T-helper 1 cell treated with Interleukin-12 subunit alpha and Interleukin-12 subunit beta and Interleukin-4 antibody, amounts not matched to agents 30 ng/mL and 1 ng/mL, for 36 hours (primary cell): ENCODE results near the gene MTURN. TPM values are rescaled to one million over a fixed set of nuclear protein-coding genes. Genes with fewer than 3 reads are reported as not detected.

ENCODE experiments used
- intact Hi-C: fragments of 100-400 bp; cut with micrococcal nuclease; formaldehyde crosslinking; loops from one replicate; pipeline ENCODE4 v1.15.1; 2024
- total RNA-seq: library from RNA; stranded (reverse); gene quantifications from 2 replicates; pipeline ENCODE4 v1.2.3, GENCODE V29; 2022

The MTURN gene
- total RNA-seq, 1 donor from 2014 or later: 1.1 TPM

- intact Hi-C loops: loop anchor here (1.0 to 10.0 kb wide), 5 partner anchors 13 to 369 kb away; partner anchors contain the start of gene GGCT
Observed at GRCh38 chr7:30135301-30136116, 723 bp downstream of the MTURN start.

GRCh38 chr7:30136117-30136731 is 1.4 kb downstream of the MTURN start:
- intact Hi-C loops: loop anchor here (10.0 kb wide), 1 partner anchor 309 kb away; no protein-coding TSS in a partner anchor

- intact Hi-C loops: loop anchor here (10.0 kb wide), 1 partner anchor 308 kb away; no protein-coding TSS in a partner anchor
Observed at GRCh38 chr7:30136743-30137485, 2.1 kb downstream of the MTURN start.

DNA sequence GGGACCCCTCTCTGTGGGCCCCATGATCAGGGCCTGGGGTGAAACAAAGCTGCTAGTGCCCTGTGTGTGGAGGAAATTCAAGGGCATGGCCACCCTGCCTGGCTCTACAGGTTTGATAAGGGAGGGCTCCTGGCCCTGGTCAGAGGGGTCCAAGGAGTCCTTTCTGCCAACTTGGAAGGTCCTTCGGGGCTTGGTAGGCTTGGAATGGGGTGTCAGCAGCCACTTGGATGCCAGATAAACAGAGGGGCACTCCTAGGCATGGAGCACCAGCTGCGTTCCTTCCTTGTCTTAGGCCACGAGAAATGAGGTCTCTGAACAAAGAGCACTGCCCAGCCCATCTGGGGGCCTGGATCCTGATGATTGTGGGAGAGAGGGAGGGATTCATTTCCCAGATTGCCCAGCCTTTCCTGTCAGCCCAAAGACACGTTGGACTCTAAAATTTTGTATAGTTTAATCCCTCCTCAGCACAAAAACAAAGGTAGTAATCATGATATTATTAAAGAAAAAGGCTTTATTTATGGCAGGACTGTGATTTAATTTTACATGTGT is 5.1 kb downstream of the MTURN start:
- intact Hi-C loops: loop anchor here (10.0 kb wide), 1 partner anchor 305 kb away; no protein-coding TSS in a partner anchor

DNA sequence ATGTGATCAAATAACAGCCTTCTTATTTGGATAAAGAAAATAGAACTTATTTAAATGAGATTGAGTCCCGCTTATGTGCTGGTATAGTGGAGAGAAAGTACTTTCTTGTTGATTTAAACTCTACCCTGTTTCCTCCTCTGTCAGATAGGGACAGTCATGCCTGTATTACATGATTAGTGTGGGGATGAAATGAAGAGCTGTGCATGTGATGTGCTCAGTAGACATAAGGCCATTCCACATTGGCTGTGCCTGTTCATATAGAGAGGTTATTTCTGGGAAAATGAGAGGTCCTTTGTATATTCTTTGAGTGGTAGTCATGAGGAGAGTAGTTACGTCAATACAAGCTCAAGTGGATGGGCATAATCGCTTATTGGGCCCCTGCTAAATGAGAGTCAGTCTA is 5.7 kb downstream of the MTURN start:
- intact Hi-C loops: no loop called here

DNA sequence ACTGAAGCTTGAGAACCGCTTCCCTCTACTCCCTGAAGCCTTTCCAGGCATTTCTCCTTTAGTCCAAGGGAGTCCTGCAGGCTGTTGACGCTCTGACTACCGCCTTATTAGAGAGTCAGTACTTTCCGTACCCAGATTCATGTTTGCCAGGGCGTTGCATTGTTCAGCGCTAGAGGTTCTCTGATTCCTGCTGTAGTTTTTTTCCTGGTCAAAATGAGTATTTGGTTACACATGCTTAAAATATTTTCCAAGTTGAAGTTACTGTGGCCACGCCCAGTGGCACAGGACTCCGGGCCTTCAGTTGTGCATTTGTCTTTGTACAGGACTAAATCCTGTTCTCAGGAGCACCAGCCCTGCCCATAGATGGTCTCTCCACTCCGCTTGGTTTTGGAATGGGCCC is 7.9 kb downstream of the MTURN start:
- intact Hi-C loops: no loop called here

GRCh38 chr7:30143748-30144251 is 9.0 kb downstream of the MTURN start:
- intact Hi-C loops: no loop called here

DNA sequence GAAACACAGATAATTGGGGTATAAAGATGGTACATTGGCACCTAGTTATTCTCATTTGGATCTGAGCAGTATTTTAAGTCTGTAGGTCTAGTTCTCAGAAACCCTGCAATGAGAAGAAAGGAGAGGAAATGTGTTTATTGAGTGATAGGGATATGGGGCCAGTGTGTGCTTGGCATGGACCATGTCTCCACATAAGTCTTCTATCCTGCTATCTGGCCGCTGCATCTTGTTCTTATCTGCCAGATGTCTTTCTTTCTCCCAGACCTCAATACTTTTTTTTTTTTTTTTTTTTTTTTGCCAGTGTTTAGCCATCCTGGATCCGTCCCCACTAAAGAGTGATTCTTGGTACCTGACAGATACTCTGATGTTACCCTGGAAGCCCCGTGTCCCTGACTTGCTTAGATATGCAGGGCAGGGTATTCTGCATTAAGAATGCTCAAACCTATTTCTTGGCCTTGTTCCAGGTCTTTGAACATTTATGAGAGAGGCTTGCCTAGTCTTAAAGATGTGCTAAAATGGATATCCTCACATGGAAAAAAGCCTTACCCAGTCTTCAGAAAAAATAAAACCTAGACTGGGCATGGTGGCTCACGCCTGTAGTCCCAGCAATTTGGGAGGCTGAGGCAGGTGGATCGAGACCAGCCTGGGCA is 10.0 kb downstream of the MTURN start:
- intact Hi-C loops: no loop called here

- intact Hi-C loops: no loop called here
Observed at GRCh38 chr7:30145426-30145970, 10.7 kb downstream of the MTURN start.

DNA sequence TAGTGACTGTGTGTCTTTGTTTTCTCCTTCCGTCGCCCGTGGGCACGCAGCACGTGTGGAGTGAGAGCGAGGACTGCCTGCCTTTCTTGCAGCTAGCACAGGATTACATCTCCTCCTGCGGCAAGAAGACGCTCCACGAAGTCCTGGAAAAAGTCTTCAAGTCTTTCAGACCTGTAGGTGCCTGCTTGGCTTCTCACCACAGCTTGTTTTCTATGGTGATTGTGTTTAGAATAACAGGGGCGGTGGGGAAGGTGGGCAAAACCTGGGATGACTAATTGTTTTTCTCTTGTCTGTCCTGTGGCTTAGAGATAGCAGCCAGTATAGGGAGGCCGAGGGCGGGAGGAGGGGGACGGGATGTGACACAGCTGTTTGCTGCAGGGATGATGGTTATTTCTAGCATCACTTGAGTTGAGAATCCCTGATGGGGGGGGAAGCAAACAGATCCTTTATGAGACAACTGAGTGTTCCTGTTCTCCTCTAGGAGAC is 11.4 kb downstream of the MTURN start:
- intact Hi-C loops: no loop called here

DNA sequence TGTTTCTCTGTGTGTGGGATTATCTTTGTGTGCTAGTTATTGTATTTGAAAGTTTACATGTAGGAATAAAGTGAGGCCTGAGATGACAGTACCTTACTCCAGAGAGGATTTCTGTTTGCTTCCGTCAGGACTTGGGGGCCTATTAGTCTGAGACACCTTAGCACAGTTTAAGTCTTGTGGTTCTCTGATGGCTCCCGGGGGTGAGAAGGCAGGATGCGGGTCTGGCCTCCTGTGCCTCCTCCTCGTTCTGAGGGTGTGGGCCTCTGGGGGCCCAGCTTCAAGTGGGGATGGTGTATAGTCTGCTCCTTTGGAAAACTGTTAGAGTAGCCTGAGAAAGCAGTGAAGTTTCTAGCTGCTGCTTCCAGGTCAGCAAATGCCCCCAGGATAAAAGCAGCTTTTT is 12.4 kb downstream of the MTURN start:
- intact Hi-C loops: no loop called here

- intact Hi-C loops: loop anchor here (2.0 kb wide), 1 partner anchor 13 kb away; the partner anchor contains the start of gene MTURN
Observed at GRCh38 chr7:30147785-30148184, 13.0 kb downstream of the MTURN start.

DNA sequence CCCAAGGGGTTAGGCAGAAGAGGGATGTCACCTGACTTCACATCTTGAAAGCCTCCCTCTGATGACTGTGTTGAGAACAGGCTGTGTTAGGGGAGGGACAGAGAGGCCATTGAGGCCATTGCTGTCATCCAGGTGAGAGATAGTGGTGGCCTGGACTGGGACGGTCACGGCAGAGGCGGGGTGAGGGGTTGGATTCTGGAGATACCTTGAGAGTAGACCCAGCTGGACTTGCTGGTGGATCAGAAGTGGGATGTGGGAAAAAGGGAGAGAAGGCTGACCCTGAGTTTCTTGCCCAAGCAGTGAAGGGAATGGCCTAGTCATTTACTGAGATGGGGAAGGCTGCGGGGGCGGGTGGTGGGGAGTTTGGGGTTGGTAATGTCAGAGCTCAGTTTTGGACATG is 13.6 kb downstream of the MTURN start:
- intact Hi-C loops: loop anchor here (2.0 kb wide), 1 partner anchor 14 kb away; the partner anchor contains the start of gene MTURN

- intact Hi-C loops: loop anchor here (2.0 kb wide), 1 partner anchor 14 kb away; the partner anchor contains the start of gene MTURN
Observed at GRCh38 chr7:30148951-30149459, 14.2 kb downstream of the MTURN start.

- intact Hi-C loops: loop anchor here (2.0 kb wide), 1 partner anchor 15 kb away; the partner anchor contains the start of gene MTURN
Observed at GRCh38 chr7:30149640-30150272, 15.0 kb downstream of the MTURN start.

GRCh38 chr7:30150711-30151110 is 15.9 kb downstream of the MTURN start:
- intact Hi-C loops: no loop called here

DNA sequence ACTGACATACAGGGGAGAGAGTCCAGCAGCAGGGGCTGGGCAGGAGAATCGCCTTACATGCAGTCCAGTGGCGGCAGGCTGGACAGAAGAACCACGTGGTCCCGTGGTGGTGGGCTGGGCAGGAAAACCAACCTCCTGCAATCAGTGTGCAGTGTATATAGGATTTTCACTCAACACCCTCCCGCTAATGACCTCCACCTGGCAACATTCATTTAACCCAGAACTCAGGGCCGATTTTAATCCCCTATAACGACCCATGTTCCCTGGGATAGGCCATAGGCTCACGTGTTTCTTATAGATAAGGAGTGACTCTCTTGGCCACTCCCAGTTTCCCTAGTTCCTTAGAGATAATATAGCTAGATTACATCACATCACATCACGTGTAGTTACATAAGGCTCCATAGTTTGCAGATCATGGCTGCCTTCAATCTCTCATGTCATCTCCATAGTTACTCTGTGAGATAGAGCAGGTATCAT is 19.4 kb downstream of the MTURN start:
- intact Hi-C loops: no loop called here

DNA sequence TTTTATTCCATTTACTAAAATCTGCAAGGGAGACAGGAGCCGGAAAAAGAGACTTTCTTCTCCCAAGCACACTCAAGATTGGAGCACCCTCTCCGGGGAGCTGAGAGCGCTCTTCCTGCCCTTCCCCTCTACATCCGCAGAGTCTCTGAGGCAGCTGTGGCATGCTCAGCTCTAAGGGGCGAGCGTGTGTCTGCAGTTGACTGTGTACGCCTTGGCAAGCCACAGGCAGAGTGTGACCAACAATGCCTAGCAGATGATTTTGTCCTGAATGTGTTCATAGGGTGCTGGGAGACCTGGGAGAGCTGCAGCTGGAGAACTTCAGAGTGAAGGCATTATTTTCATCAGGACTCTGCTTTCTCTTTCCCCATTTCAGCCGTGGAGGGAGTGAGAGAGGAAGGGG is 20.7 kb downstream of the MTURN start:
- intact Hi-C loops: no loop called here

DNA sequence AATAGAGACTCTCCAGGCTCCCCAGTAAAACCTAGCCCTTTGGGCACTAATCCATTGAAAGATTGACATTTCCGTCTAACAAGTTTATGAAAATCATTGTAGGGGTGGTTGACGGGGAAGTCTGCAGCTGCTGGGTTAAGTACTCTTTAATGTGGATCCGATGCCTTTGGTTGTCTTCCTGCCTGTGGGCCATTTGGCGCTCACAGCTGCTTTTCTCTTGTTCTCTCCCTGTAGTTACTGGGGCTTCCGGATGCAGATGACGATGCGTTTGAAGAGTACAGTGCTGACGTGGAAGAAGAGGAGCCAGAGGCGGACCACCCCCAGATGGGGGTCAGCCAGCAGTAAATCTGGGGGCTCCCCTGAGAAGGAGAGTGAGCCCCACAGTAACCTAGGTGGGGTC is 22.4 kb downstream of the MTURN start:
- intact Hi-C loops: loop anchor here (1.0 kb wide), 1 partner anchor 22 kb away; no protein-coding TSS in a partner anchor
